ENCODE data around the gene BLVRA.
A peak's percentile ranks its signal among the peaks of the same experiment; 100 is the strongest.
"Not testable (repeated sequence)": the region's sequence is repeated elsewhere in the genome, so short reads cannot be mapped to it uniquely, and the experiment has no call there.

Gene BLVRA, protein sequence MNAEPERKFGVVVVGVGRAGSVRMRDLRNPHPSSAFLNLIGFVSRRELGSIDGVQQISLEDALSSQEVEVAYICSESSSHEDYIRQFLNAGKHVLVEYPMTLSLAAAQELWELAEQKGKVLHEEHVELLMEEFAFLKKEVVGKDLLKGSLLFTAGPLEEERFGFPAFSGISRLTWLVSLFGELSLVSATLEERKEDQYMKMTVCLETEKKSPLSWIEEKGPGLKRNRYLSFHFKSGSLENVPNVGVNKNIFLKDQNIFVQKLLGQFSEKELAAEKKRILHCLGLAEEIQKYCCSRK

DNA sequence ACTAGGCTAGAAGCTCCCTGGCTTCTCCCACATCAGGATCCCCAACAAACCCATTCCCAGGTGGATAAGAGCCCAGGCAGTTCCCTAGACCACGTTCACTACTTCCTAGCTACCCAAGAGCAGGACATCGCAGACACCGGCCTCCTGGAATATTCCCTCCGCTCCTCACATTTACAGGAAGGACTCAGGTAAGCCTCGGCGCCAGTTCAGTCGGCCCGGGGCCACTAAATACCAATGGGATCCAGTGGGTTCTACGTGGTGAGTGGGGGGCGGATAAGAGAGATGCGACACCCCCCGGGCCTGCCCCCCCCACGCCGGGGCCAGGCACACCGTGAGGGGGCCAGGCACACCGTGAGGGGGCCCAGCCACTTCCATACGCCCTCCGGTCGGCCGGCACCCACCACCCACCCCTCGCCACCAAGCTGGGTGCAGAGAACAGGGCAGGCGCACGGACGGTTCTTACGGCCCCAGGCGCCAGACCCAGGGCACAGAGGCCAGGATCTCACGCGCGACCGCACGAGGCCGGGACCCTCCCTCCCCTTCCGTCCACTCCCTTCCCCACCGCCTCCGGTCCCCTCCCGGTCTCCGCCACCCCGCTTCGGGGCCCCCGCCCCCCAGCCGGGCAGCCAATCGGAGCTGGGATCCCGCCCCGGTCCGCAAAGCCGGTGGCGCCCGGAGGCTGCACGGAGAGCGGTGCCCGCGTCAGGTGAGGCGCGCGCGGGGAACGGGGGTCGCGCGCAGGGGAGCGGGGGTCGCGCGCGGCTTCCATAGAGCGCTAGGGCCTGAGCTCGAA, at the start of gene BLVRA:
Gene BLVRA, plus strand, starts transcription at position 652 of the 793 bp plus-strand sequence. CDS start 12,479 bp downstream, outside the sequence.
- DNase-seq = no peak

DNA sequence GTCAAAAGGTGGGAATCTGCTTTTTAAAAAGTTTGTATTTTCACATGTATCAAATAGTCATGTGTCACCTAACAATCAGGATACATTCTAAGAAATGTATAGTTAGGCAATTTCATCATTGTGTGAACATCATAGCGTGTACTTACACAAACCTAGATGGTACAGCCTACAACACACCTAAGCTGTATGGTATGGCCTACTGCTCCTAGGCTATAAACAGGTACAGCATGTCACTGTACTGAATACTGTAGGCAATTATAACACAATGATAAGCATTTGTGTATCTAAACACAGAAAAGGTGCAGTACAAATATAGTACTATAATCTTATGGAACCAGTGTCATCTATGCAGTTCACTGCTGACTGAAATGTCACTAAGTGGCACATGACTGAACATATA, 47.0 kb upstream of the BLVRA start:
- DNase-seq = no peak

DNA sequence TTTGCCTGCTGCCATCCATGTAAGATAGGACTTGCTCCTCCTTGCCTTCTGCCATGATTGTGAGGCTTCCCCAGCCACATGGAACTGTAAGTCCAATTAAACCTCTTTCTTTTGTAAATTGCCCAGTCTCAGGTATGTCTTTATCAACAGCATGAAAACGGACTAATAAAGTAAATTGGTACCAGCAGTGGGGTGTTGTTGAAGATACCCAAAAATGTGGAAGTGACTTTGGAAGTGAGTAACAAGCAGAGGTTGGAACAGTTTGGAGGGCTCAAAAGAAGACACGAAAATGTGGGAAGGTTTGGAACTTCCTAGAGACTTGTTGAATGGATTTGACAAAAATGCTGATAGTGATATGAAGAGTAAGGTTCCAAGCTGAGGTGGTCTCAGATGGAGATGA, 42.5 kb upstream of the BLVRA start:
- not testable (repeated sequence) for DNase-seq

DNA sequence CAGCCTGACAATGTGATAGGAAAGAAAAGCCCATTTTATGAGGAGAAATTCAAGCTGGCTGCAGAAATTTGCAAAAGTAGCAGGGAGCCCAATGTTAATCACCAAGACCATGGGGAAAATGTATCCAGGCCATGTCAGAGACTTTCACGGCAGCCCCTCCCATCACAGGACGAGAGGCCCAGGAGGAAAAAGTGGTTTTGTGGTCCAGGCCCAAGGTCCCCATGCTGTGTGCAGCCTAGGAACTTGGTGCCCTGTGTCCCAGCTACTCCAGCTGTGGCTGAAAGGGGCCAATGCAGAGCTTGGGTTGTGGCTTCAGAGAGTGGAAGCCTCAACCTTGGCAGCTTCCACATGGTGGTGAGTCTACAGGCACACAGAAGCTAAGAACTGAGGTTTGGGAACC, 41.9 kb upstream of the BLVRA start:
- DNase-seq = no peak

GRCh38 chr7:43721193-43721806, 37.2 kb upstream of the BLVRA start:
- peak; percentile 38 for DNase-seq

DNA sequence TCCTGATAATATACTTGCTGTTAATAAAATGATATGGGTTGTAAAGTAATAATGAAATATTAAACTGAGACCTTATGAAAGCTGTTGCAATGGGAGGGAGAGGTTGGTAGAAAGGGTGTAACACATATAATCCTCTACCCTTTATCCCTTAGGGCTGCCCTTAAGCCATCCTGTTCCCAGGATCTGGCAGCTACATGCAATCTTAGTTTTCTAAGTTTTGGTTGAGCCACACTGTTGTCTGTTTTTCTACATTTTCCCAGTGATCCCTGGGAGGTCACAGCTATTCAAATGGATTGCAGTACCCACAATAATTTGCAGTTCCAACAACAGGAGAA, 35.5 kb upstream of the BLVRA start:
- DNase-seq = no peak

DNA sequence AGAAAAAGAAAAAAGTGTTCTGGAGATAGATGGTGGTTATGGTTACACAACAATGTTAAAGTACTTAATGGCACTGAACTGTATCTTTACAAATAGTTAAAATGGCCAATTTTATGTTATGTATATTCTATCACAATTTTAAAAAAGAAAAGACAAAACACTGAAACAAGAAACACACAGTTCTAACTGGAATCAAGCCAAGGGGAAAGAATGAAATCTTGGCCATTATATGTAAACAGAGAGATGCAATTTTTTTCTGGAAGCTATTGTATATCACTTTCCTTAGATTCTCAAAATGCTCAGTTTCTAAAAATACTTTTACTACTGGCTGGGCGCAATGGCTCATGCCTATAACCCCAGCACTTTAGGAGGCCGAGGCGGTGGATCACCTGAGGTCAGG, 33.2 kb upstream of the BLVRA start:
- no peak for DNase-seq

DNA sequence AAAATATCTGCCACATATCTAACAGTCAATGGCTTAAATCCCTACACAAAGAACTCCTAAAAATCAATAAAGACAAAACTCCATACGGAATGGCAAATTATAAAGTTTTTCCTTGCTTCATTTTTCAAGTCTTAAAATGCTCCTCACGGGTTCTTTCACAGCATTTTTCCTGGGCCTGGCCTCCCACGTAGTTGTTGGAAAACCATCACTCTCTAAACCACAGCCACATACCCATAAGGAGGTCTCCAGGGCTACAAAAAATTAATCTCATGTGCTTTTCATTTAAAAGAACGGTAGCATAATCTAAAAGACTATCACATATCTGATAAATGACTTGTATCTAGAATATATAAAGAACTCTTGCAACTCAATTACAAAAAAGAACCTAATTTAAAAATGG, 32.0 kb upstream of the BLVRA start:
- DNase-seq = no peak

DNA sequence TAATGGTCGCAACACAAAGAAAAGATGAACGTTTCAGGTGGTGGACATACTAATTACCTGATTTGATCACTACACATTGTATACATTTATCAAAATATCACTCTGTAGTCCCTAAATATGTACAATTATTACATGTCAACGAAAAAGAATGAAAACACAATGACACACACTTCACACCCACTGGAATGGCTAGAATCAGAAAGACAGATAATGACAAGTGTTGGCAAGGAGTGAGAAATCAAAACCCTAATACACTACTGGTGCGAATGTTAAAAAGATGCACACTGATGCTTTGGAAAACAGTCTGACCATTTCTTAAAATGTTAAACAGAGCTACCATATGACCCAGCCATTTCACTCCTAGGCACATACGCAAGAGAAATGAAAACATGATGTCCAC, 31.5 kb upstream of the BLVRA start:
- DNase-seq = no peak

- no peak for DNase-seq
These were observed 31.0 kb upstream of the BLVRA start for GRCh38 chr7:43727494-43727893.

DNA sequence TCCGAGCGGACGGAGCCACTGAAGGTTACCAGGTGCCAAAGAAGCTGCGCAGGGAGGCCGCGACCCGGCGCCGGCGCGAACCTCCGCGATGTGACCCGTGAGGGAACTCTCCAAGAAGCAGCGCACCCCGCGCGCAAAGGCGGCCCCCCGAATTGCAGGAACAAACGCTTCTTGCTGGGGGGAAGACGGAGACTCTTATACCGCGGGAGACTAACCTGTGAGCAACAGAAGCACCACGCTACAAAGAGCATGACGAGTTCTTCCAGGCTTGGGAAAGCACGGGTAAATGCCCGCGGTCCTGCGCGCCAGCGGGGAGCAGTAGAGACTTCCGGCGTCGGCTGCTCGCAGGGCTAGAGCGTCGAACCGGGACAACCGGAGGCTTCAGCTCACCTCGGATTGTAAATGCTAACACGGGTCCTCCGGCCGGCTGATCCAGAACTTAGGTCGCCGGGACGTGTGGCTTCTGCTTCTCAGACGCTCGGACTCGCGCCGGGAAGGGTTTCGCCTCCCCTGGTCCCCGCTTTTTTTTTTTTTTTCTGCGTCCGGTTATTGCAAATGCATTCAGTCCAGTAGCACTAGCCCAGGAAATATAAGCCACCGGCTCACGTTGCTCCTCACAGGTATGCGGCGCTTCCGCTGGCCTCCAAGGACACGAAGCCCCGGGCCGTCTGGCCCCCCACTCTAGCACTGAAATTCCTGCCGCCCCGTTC, 29.1 kb upstream of the BLVRA start, which contains the start of gene COA1:
Gene COA1, minus strand, starts transcription at position 310 of the 710 bp plus-strand sequence. CDS start 80,909 bp downstream, outside the sequence.
- DNase-seq = peak; percentile 92

GRCh38 chr7:43729924-43730248, 28.6 kb upstream of the BLVRA start:
- no peak for DNase-seq

GRCh38 chr7:43731494-43731893, 27.0 kb upstream of the BLVRA start:
- not testable (repeated sequence) for DNase-seq

- not testable (repeated sequence) for DNase-seq
These were observed 23.7 kb upstream of the BLVRA start for GRCh38 chr7:43734575-43735332.

DNA sequence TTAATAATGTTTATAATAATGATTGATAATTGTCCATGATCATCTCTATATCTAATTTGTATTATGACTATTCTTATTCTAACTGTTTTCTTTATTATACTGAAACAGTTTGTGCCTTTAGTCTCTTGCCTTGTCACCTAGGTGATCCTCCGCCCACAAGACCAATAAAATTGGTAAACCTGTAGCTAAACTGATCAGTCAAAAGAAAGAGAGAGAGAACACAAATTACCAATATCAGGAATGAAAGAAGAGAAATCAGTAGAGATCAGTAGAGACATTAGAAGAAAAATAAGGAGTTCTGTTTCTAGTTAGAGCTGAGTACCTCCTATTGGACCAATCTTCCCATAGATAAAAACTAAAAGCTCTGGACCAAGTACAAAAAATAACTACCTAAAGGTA, 23.1 kb upstream of the BLVRA start:
- DNase-seq = no peak

DNA sequence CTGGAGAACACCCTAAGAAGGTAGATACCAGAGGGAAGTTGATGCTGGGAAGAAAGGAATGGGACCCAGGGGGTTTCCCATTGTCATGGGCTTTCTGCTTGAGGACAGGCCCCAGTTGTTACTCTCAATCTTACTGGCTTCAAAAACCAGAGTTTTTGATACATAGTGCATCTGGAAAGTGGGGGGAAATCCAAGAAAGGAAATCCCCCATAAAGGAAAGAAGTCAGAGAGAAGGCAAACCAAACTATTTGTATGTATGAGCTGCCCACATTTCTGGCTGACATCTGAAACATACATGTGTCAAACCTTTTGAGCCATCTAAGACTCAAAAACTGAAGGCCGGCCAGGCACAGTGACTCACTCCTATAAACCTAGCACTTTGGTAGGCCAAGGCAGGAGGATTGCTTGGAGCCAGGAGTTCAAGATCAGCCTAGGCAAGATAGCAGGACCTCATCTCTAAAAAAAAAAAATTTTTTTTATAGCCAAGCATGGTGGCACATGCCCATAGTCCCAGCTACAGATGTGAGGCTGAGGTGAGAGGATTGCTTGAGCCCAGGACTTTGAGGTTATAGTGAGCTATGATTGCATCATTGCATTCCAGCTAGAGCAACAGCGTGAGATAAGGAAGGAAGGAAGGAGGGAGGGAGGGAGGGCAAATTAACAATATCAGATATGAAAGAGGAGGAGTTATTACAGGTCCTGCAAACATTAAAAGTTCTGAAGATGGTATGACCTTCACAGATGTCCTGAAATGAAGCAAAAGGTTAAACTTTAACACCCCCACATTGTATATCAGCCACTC, 22.5 kb upstream of the BLVRA start:
- no peak for DNase-seq

- DNase-seq = no peak
These were observed 20.9 kb upstream of the BLVRA start for GRCh38 chr7:43737467-43738127.

DNA sequence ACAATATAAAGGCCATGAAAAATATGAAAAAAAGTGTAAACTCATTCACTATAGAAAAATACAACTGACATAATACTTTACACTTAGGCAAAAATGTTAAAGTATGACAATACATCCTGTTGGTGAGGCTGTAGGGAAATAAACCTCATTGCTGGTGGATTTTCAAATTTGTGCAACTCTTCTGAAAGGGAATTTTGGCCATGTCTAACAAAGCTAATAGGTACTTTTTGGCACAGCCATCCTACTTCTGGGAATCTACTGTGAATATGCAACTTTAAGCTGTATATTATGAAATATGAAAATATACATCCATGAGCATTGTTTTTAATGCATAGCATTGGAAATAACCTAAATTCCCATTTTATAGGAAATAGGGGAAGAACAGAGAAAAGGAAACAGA, 15.8 kb upstream of the BLVRA start:
- DNase-seq = no peak

- DNase-seq = no peak
These were observed 11.0 kb upstream of the BLVRA start for GRCh38 chr7:43747328-43748105.

DNA sequence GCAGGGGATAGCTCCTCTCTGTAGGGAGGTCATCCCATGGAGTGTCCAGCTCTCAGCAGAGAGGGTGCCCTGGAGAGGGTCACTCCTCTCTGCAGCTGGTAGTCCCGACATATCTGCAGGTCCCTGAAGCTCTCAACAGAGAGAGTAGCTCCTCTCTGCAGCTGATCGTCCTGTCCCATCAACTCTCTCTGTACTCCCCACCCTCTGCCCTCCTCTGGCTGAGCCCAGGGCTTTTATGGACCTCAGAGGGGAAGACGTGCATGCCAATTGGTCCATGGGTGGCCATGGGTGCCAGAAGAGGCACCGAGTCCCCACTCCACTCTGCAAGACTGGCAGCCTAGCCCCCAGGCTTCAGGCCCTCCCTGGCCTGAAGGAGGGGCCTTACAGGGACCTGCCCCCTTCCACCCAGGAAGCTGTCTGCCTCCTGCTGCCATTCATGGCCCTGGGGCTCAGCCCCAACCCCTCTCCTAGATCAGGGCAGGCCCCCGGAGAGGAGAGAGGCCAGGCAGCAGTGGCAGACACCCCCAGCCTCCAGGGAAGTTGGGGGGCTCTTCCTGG, 9.0 kb upstream of the BLVRA start:
- DNase-seq = no peak
